ENCODE measurements around the gene CA12.

CA12 gene

GRCh38 chr15:63367390-63367789 is 14.3 kb downstream of the CA12 start:
- no peak for TF ChIP-seq CTCF (IDR thresholded peaks at IDR 0.05; ENCODE audit: control insufficient read depth, insufficient read depth, low read depth, low read length, missing control alignments)
- DNase-seq (ENCODE audit: low read depth) = no peak
- H3K4me3 ChIP-seq (ENCODE audit: control insufficient read depth, low read depth, low read length) = no peak overlapping the region

- H3K4me3 ChIP-seq (ENCODE audit: control insufficient read depth, low read depth, low read length) = no peak overlapping the region
- TF ChIP-seq CTCF (IDR thresholded peaks at IDR 0.05; ENCODE audit: control insufficient read depth, insufficient read depth, low read depth, low read length, missing control alignments) = no peak
- no peak for DNase-seq (ENCODE audit: low read depth)
Observed at GRCh38 chr15:63366451-63366850, 15.2 kb downstream of the CA12 start.

- no peak for DNase-seq (ENCODE audit: low read depth)
- H3K4me3 ChIP-seq (ENCODE audit: control insufficient read depth, low read depth, low read length) = no peak overlapping the region
- no peak for TF ChIP-seq CTCF (IDR thresholded peaks at IDR 0.05; ENCODE audit: control insufficient read depth, insufficient read depth, low read depth, low read length, missing control alignments)
Observed at GRCh38 chr15:63365273-63365680, 16.4 kb downstream of the CA12 start.

DNA sequence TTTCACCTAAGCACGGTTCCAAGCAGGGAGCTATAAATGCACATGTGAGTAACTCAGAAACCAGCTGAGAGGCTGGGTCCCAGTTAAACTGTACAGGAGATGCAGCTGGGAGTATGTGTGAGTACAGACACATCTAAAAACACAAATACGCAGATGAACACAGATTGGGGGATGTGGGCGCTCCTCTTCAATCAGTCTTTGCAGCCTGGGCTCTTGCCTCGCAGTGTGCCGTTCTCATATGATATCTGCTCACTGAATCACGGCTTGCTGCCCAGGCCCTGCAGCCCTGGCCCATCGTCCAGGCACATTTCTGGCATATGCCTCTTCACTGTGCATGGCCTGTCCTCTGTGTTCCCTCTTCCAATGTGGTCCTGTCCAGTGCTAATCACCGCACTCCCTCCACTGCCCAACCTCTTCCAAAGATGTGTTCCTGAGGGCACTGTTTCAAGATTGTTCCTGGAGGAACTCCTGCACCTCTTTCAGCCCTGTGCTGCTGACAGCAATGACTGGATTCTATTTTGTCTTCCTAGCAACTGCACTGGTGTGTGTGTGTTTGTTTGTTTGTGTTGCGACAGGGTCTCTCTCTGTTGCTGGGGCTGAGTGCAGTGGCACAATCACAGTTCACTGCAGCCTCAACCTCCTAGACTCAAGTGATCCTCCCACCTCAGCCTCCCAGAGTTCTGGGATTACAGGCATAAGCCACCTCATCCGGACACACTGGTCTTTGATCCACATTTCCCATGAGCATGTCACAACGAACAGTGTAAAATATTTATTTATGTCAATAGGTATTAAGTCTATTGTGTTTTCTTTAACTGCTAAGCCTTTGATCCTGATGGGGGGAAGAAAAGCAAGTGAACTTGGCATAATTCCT is 17.0 kb downstream of the CA12 start:
- no peak overlapping the region for H3K4me3 ChIP-seq (ENCODE audit: control insufficient read depth, low read depth, low read length)
- DNase-seq (ENCODE audit: low read depth) = no peak
- TF ChIP-seq CTCF (IDR thresholded peaks at IDR 0.05; ENCODE audit: control insufficient read depth, insufficient read depth, low read depth, low read length, missing control alignments) = no peak

DNA sequence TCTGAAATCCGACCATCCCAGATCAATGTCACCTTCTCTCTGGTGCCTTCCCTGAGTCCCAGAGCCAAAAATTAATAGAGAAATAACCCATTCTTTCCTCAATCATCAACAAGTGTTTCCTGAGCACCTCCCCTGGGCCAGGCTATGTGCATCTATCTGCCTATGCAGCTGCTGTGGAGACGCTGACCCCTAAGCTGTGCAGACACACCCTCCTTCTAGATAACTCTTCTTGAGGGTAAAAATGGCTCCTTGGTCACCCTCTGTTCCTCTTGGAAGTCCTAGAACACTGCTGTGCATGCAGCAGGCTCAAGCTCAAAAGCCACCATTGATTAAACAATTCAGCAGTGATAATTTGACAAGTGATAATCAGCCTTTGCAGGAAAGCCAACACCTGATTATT is 18.4 kb downstream of the CA12 start:
- H3K4me3 ChIP-seq (ENCODE audit: control insufficient read depth, low read depth, low read length) = no peak overlapping the region
- DNase-seq (ENCODE audit: low read depth) = no peak
- TF ChIP-seq CTCF (IDR thresholded peaks at IDR 0.05; ENCODE audit: control insufficient read depth, insufficient read depth, low read depth, low read length, missing control alignments) = no peak

GRCh38 chr15:63362885-63363284 is 18.8 kb downstream of the CA12 start:
- H3K4me3 ChIP-seq (ENCODE audit: control insufficient read depth, low read depth, low read length) = no peak overlapping the region
- no peak for DNase-seq (ENCODE audit: low read depth)
- no peak for TF ChIP-seq CTCF (IDR thresholded peaks at IDR 0.05; ENCODE audit: control insufficient read depth, insufficient read depth, low read depth, low read length, missing control alignments)

All from AG09309 (cell line).